CD4-positive, alpha-beta memory T cell (primary cell): ENCODE data around the gene FOXO4. TPM values are rescaled to one million over a fixed set of nuclear protein-coding genes. Genes with fewer than 3 reads are reported as not detected.

ENCODE experiments used
- CTCF ChIA-PET: fragments of 350-600 bp; sonication (Branson Sonifier 250); formaldehyde crosslinking; loops from one replicate; lab custom pipeline; 2021; ENCODE audit warnings: inconsistent platforms; ENCODE audit not compliant: partially characterized antibody; lab: Charles Lee
- POLR2A ChIA-PET: fragments of 350-600 bp; sonication (Branson Sonifier 250); formaldehyde crosslinking; loops from one replicate; lab custom pipeline; 2021; ENCODE audit not compliant: partially characterized antibody; lab: Charles Lee
- DNase-seq, 5 donors: peaks; one replicate each; pipeline versions ENCODE4 v3.0.0 to v3.0.0-alpha.2; 2020 to 2022; ENCODE audit warnings: mixed read lengths in 1 of 5
- H3K27ac ChIP-seq: one replicate; pipeline ENCODE4 v1.7.0; 2013; ENCODE audit warnings: low read depth, low read length
- H3K27me3 ChIP-seq: 2 replicates; pipeline ENCODE4 v1.7.0; 2013; ENCODE audit warnings: mild to moderate bottlenecking, low read length, moderate library complexity; ENCODE audit not compliant: insufficient read depth
- H3K36me3 ChIP-seq: 2 replicates; pipeline ENCODE4 v1.7.0; 2013; ENCODE audit warnings: mild to moderate bottlenecking, low read length, moderate library complexity; ENCODE audit not compliant: insufficient read depth
- H3K4me1 ChIP-seq: 2 replicates; pipeline ENCODE4 v1.7.0; 2013; ENCODE audit warnings: mild to moderate bottlenecking, low read length, moderate library complexity; ENCODE audit not compliant: insufficient read depth
- H3K4me3 ChIP-seq, 2 donors: one replicate each; pipeline ENCODE4 v1.7.0; 2013; ENCODE audit warnings: low read length in 2 of 2, mild to moderate bottlenecking in 1 of 2
- H3K9me3 ChIP-seq, 2 donors: one replicate each; pipeline ENCODE4 v1.7.0; 2013; ENCODE audit warnings: low read length in 2 of 2, control low read depth in 1 of 2; ENCODE audit not compliant: control insufficient read depth in 1 of 2
- H3K27ac Mint-ChIP-seq, 7 donors: one replicate each; pipeline ENCODE4 v1.8.0; 2020 to 2021; ENCODE audit warnings: mixed read lengths in 7 of 7, mild to moderate bottlenecking in 6 of 7, inconsistent platforms in 3 of 7, moderate library complexity in 3 of 7
- H3K27me3 Mint-ChIP-seq, 2 donors: one replicate each; pipeline ENCODE4 v1.8.0; 2020 to 2021; ENCODE audit warnings: mixed read lengths in 2 of 2
- H3K36me3 Mint-ChIP-seq, 2 donors: one replicate each; pipeline ENCODE4 v1.8.0; 2020 to 2021; ENCODE audit warnings: mixed read lengths in 2 of 2, inconsistent platforms in 1 of 2, mild to moderate bottlenecking in 1 of 2
- H3K4me1 Mint-ChIP-seq, 4 donors: one replicate each; pipeline ENCODE4 v1.8.0; 2020 to 2021; ENCODE audit warnings: mixed read lengths in 4 of 4, mild to moderate bottlenecking in 1 of 4
- H3K4me3 Mint-ChIP-seq, 8 donors: one replicate each; pipeline ENCODE4 v1.8.0; 2020 to 2021; ENCODE audit warnings: mixed read lengths in 8 of 8, mild to moderate bottlenecking in 7 of 8, moderate library complexity in 6 of 8, inconsistent platforms in 3 of 8
- H3K9me3 Mint-ChIP-seq, 8 donors: one replicate each; pipeline ENCODE4 v1.8.0; 2020 to 2021; ENCODE audit warnings: mixed read lengths in 8 of 8, mild to moderate bottlenecking in 5 of 8, inconsistent platforms in 3 of 8, moderate library complexity in 1 of 8
- intact Hi-C: fragments of 100-400 bp; cut with micrococcal nuclease; formaldehyde crosslinking; loops from one replicate; pipeline ENCODE4 v1.15.1; 2023
- polyA plus RNA-seq, 2 donors: library from polyadenylated mRNA; unstranded; fragments of 300-500 nt; fragmentation: Illumina TruSeq; gene quantifications; one replicate each; pipeline ENCODE4 v1.2.3, GENCODE V29; 2021
- total RNA-seq, 2 experiments: library from RNA; stranded (reverse); gene quantifications; one replicate each; pipeline ENCODE4 v1.2.3, GENCODE V29; 2021

Gene FOXO4
- total and polyA plus RNA-seq, 4 experiments from 2014 or later, result 0.45 to 42.9 (median 22.3) TPM

- ChIA-PET CTCF (interaction anchor here (1.1 to 4.6 kb wide), 7 partner anchors 9 to 68 kb away, joined by 3 to 32 read pairs (median 6); no protein-coding TSS in a partner anchor), POLR2A (interaction anchor here (0.6 to 6.8 kb wide), 18 partner anchors 7 to 421 kb away, joined by 3 to 141 read pairs (median 7); partner anchors contain the start of genes FOXO4, NONO, OGT and SNX12)
- no peaks in the 10 kb centered on the region for H3K27me3 Mint-ChIP-seq
- peak in 3 of 5 donors; percentile 52 to 77 (median 74) for DNase-seq
- H3K36me3 Mint-ChIP-seq, result peaks cover 42 to 50% of the 10 kb centered on the region in 2 donors
- intact Hi-C loops, result loop anchor here (1.0 to 10.0 kb wide), 7 partner anchors 9 to 423 kb away; partner anchors contain the start of genes OGT, SNX12 and TAF1
- Histone ChIP-seq H3K27ac (peak overlapping the region; percentile 96), H3K4me3 (peak overlapping the region; percentile 69 to 93), H3K27me3 (no peaks in the 10 kb centered on the region), H3K4me1 (peaks cover 39% of the 10 kb centered on the region), H3K36me3 (peaks cover 19% of the 10 kb centered on the region), H3K9me3 (no peaks in the 10 kb centered on the region)
- H3K4me3 Mint-ChIP-seq, result peak overlapping the region; percentile 90 to 99 (median 95)
- peak overlapping the region; percentile 97 to 99 (median 99) for H3K27ac Mint-ChIP-seq
- H3K9me3 Mint-ChIP-seq, result no peaks in the 10 kb centered on the region
- H3K4me1 Mint-ChIP-seq, result peaks cover 20 to 62% (median 48%) of the 10 kb centered on the region in 4 donors
These were observed 16.3 kb downstream of the FOXO4 start for GRCh38 chrX:71111921-71112431.

- peak overlapping the region; percentile 88 for H3K27ac ChIP-seq
- H3K27me3 Mint-ChIP-seq, result no peaks in the 10 kb centered on the region
- POLR2A ChIA-PET, result interaction anchor here (1.4 to 5.8 kb wide), 10 partner anchors 9 to 416 kb away, joined by 4 to 96 read pairs (median 14); partner anchors contain the start of genes CXorf65, FOXO4, OGT and SNX12
- H3K4me3 Mint-ChIP-seq, result peak overlapping the region in 1 of 8 donors; percentile 11
- DNase-seq, result no peak
- H3K9me3 Mint-ChIP-seq, result no peaks in the 10 kb centered on the region
- intact Hi-C loops, result loop anchor here (10.0 kb wide), 1 partner anchor 417 kb away; the partner anchor contains the start of gene OGT
- H3K36me3 ChIP-seq, result peaks cover 15% of the 10 kb centered on the region
- no peaks in the 10 kb centered on the region for H3K9me3 ChIP-seq
- peaks cover 15 to 50% (median 35%) of the 10 kb centered on the region in 4 donors for H3K4me1 Mint-ChIP-seq
- no peak overlapping the region for H3K4me3 ChIP-seq
- peaks cover 5 to 17% of the 10 kb centered on the region in 2 donors for H3K36me3 Mint-ChIP-seq
- no peaks in the 10 kb centered on the region for H3K27me3 ChIP-seq
- peaks cover 34% of the 10 kb centered on the region for H3K4me1 ChIP-seq
- CTCF ChIA-PET, result interaction anchor here (1.1 to 2.9 kb wide), 6 partner anchors 9 to 62 kb away, joined by 3 to 26 read pairs (median 12); no protein-coding TSS in a partner anchor
- peak overlapping the region; percentile 11 to 88 (median 68) for H3K27ac Mint-ChIP-seq
These were observed 21.7 kb downstream of the FOXO4 start for GRCh38 chrX:71117358-71117757.

GRCh38 chrX:71118032-71118984 is 22.7 kb downstream of the FOXO4 start, which contains the start of gene MED12:
Gene MED12, plus strand, starts transcription at chrX:71118596. Its CDS starts 159 bp downstream, at chrX:71118755.
- POLR2A ChIA-PET, result interaction anchor here (0.6 to 5.8 kb wide), 20 partner anchors 8 to 520 kb away, joined by 3 to 96 read pairs (median 7); partner anchors contain the start of genes CXorf65, FOXO4, NONO and OGT

GRCh38 chrX:71118985-71119535 is 23.4 kb downstream of the FOXO4 start:
- no peak for DNase-seq
- H3K27ac ChIP-seq, result peak overlapping the region; percentile 88
- no peaks in the 10 kb centered on the region for H3K27me3 ChIP-seq
- peaks cover 11 to 43% (median 25%) of the 10 kb centered on the region in 4 donors for H3K4me1 Mint-ChIP-seq
- H3K9me3 Mint-ChIP-seq, result no peaks in the 10 kb centered on the region
- H3K27me3 Mint-ChIP-seq, result no peaks in the 10 kb centered on the region
- H3K4me3 ChIP-seq, result peak overlapping the region; percentile 26 to 36
- ChIA-PET CTCF (interaction anchor here (0.6 to 2.9 kb wide), 8 partner anchors 9 to 42 kb away, joined by 3 to 26 read pairs (median 7); partner anchors contain the start of gene FOXO4), POLR2A (interaction anchor here (0.6 to 5.8 kb wide), 17 partner anchors 8 to 503 kb away, joined by 3 to 96 read pairs (median 8); partner anchors contain the start of genes CXorf65, FOXO4, IL2RG and NONO)
- peaks cover 14 to 29% of the 10 kb centered on the region in 2 donors for H3K36me3 Mint-ChIP-seq
- H3K36me3 ChIP-seq, result peaks cover 27% of the 10 kb centered on the region
- peak overlapping the region; percentile 84 to 90 (median 89) for H3K4me3 Mint-ChIP-seq
- no peaks in the 10 kb centered on the region for H3K9me3 ChIP-seq
- H3K4me1 ChIP-seq, result peaks cover 21% of the 10 kb centered on the region
- H3K27ac Mint-ChIP-seq, result peak overlapping the region; percentile 90 to 95 (median 95)
- intact Hi-C loops, result loop anchor here (1.0 to 10.0 kb wide), 3 partner anchors 9 to 416 kb away; partner anchors contain the start of gene OGT

More at GRCh38 chrX:71118032-71118984, 22.7 kb downstream of the FOXO4 start, which contains the start of gene MED12:
- Histone ChIP-seq H3K36me3 (peaks cover 22% of the 10 kb centered on the region), H3K27ac (peak within 1 kb of the TSS; percentile 88), H3K9me3 (no peaks in the 10 kb centered on the region), H3K27me3 (no peaks in the 10 kb centered on the region), H3K4me3 (peak within 1 kb of the TSS; percentile 36 to 69), H3K4me1 (peaks cover 26% of the 10 kb centered on the region)
- DNase-seq, result peak; percentile 75 to 83 (median 78)
- peak within 1 kb of the TSS; percentile 90 to 95 (median 95) for H3K27ac Mint-ChIP-seq
- H3K4me3 Mint-ChIP-seq, result peak within 1 kb of the TSS; percentile 84 to 90 (median 89)
- intact Hi-C loops, result loop anchor here (1.0 to 10.0 kb wide), 3 partner anchors 8 to 416 kb away; partner anchors contain the start of gene OGT
- H3K4me1 Mint-ChIP-seq, result peaks cover 15 to 47% (median 29%) of the 10 kb centered on the region in 4 donors
- CTCF ChIA-PET, result interaction anchor here (0.6 to 2.9 kb wide), 10 partner anchors 8 to 61 kb away, joined by 3 to 26 read pairs (median 6); partner anchors contain the start of gene FOXO4
- peaks cover 10 to 25% of the 10 kb centered on the region in 2 donors for H3K36me3 Mint-ChIP-seq
- no peaks in the 10 kb centered on the region for H3K27me3 Mint-ChIP-seq
- no peaks in the 10 kb centered on the region for H3K9me3 Mint-ChIP-seq

GRCh38 chrX:71128166-71128833 is 32.6 kb downstream of the FOXO4 start:
- Mint-ChIP-seq H3K4me3 (no peak overlapping the region), H3K27ac (peak overlapping the region in 5 of 7 donors; percentile 38 to 90 (median 59)), H3K27me3 (no peaks in the 10 kb centered on the region), H3K36me3 (peaks cover 19 to 66% of the 10 kb centered on the region in 2 donors), H3K9me3 (no peaks in the 10 kb centered on the region), H3K4me1 (peaks cover 7 to 18% (median 15%) of the 10 kb centered on the region in 4 donors)
- Histone ChIP-seq H3K4me1 (peaks cover 13% of the 10 kb centered on the region), H3K4me3 (no peak overlapping the region), H3K27ac (peak overlapping the region; percentile 28), H3K27me3 (no peaks in the 10 kb centered on the region), H3K36me3 (peaks cover 43% of the 10 kb centered on the region), H3K9me3 (no peaks in the 10 kb centered on the region)
- ChIA-PET POLR2A (interaction anchor here (1.0 to 3.9 kb wide), 10 partner anchors 10 to 32 kb away, joined by 3 to 47 read pairs (median 12); partner anchors contain the start of genes FOXO4, IL2RG and MED12), CTCF (interaction anchor here (0.5 to 4.3 kb wide), 12 partner anchors 10 to 158 kb away, joined by 3 to 75 read pairs (median 8); partner anchors contain the start of genes CXorf65, FOXO4, IL2RG and MED12)
- DNase-seq, result no peak
- intact Hi-C loops, result loop anchor here (2.0 kb wide), 1 partner anchor 51 kb away; no protein-coding TSS in a partner anchor
